ENCODE measurements around the gene LYPLA2.

- no peak for TF ChIP-seq CTCF (IDR thresholded peaks at IDR 0.05)
- TF ChIP-seq POLR2A (IDR thresholded peaks at IDR 0.05), result no peak
Observed at GRCh38 chr1:23793018-23793781, 2.3 kb downstream of the LYPLA2 start.

Measured in tibial nerve (tissue), 3 donors.